GM23248 (cell line): ENCODE measurements around the gene CXCL1. TPM values are rescaled to one million over a fixed set of nuclear protein-coding genes. Genes with fewer than 3 reads are reported as not detected.

Experiments
- DNase-seq: peaks from one replicate; pipeline ENCODE4 v3.0.0-alpha.2; 2015
- H2AFZ ChIP-seq: fragments of 200-600 bp; sonication (generic); 2 replicates; pipeline ENCODE4 v1.6.1; 2016; ENCODE audit warnings: antibody characterized with exemption
- H3F3A ChIP-seq: fragments of 200-600 bp; sonication (generic); 2 replicates; pipeline ENCODE4 v1.6.1; 2016; ENCODE audit warnings: mild to moderate bottlenecking, antibody characterized with exemption, mixed run types; ENCODE audit not compliant: insufficient read depth
- H3K27ac ChIP-seq: fragments of 200-600 bp; sonication (generic); 2 replicates; pipeline ENCODE4 v1.5.1; 2016; ENCODE audit warnings: mild to moderate bottlenecking
- H3K27me3 ChIP-seq: fragments of 200-600 bp; sonication (generic); replicated peaks from 2 replicates; pipeline ENCODE4 v1.6.1; 2016; ENCODE audit warnings: mild to moderate bottlenecking; ENCODE audit not compliant: insufficient read depth
- H3K36me3 ChIP-seq: fragments of 200-600 bp; sonication (generic); 2 replicates; pipeline ENCODE4 v1.6.1; 2016; ENCODE audit warnings: low read depth, mild to moderate bottlenecking
- H3K4me1 ChIP-seq: fragments of 200-600 bp; sonication (generic); 2 replicates; pipeline ENCODE4 v1.6.1; 2016; ENCODE audit warnings: mild to moderate bottlenecking; ENCODE audit not compliant: insufficient read depth
- H3K4me2 ChIP-seq: fragments of 200-600 bp; sonication (generic); one replicate; pipeline ENCODE4 v1.6.1; 2016; ENCODE audit warnings: mild to moderate bottlenecking; ENCODE audit not compliant: unreplicated experiment
- H3K4me3 ChIP-seq: fragments of 200-600 bp; sonication (generic); 2 replicates; pipeline ENCODE4 v1.5.1; 2016; ENCODE audit warnings: mild to moderate bottlenecking
- H3K79me2 ChIP-seq: fragments of 200-600 bp; sonication (generic); 2 replicates; pipeline ENCODE4 v1.6.1; 2016; ENCODE audit warnings: mild to moderate bottlenecking; ENCODE audit not compliant: insufficient read depth
- H3K9ac ChIP-seq: fragments of 200-600 bp; sonication (generic); 2 replicates; pipeline ENCODE4 v1.6.1; 2016; ENCODE audit warnings: mild to moderate bottlenecking
- H3K9me2 ChIP-seq: fragments of 200-600 bp; sonication (generic); 2 replicates; pipeline ENCODE4 v1.6.1; 2016; ENCODE audit warnings: mixed run types, mild to moderate bottlenecking, moderate library complexity; ENCODE audit not compliant: insufficient read depth
- H3K9me3 ChIP-seq: fragments of 200-600 bp; sonication (generic); one replicate; pipeline ENCODE4 v1.6.1; 2017; ENCODE audit warnings: low read depth
- H4K20me1 ChIP-seq: fragments of 200-600 bp; sonication (generic); 2 replicates; pipeline ENCODE4 v1.6.0; 2016; ENCODE audit not compliant: insufficient read depth
- EZH2 ChIP-seq: fragments of 200-600 bp; sonication (generic); IDR thresholded peaks from 2 replicates; pipeline ENCODE4 v1.6.1; 2018; ENCODE audit warnings: antibody characterized with exemption, mild to moderate bottlenecking; ENCODE audit not compliant: insufficient read depth, poor library complexity, severe bottlenecking
- EZH2phosphoT487 ChIP-seq: fragments of 200-600 bp; sonication (generic); IDR thresholded peaks from 2 replicates; pipeline ENCODE4 v1.6.1; 2018; ENCODE audit warnings: antibody characterized with exemption, moderate library complexity, mild to moderate bottlenecking, low read depth; ENCODE audit not compliant: insufficient read depth
- WGBS, 2 experiments: methylation state at CpG; one replicate each; pipeline ENCODE4 v1.1.6; 2015 to 2017; ENCODE audit warnings: low lambda C conversion rate in 2 of 2, low coverage in 1 of 2; ENCODE audit errors: missing lambda C conversion rate in 2 of 2; 5-methylcytosine and 5-hydroxymethylcytosine counted together
- in situ Hi-C: fragments of 300-500 bp; cut with MboI; formaldehyde crosslinking; loops from 2 replicates; pipeline ENCODE4 v1.15.0; 2020
- polyA plus RNA-seq: library from polyadenylated mRNA; unstranded; fragments of >200 nt; fragmentation: Nextera tagmentation; extraction: Ambion mirVana; gene quantifications from 2 replicates; pipeline ENCODE4 v1.2.1, GENCODE V29; 2016
- total RNA-seq: library from RNA; depleted of rRNA; stranded (reverse); fragments of >200 nt; shearing (Covaris generic); gene quantifications from 2 replicates; pipeline ENCODE4 v1.2.3, GENCODE V29; 2014

CXCL1 gene
- total and polyA plus RNA-seq, 2 experiments from 2014 or later: 12.6 to 14.8 TPM

DNA sequence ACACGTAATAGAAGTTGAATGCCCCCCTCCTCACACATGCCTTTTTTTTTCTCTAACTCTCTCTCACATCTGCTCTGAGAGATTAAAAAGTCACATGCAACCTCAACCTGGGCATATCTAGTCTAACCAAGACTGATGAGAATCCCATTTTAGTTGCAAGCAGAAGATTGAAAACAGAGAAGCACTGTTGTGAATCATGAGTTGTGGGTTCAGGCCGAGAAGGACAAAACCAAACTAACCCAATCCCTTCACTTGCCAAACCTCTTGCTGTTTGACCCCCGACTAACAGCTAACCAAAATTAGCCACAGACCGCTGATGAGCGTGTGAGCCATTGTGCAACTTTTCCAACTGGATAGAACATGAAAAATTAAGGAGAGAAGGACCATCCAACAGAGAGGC lies 31.8 kb downstream of the CXCL1 start:
- peaks cover 64% of the 10 kb centered on the region for H3K4me1 ChIP-seq
- H3K4me3 ChIP-seq: no peak overlapping the region
- no peaks in the 10 kb centered on the region for H3K79me2 ChIP-seq
- H2AFZ ChIP-seq: no peak overlapping the region
- peaks cover 52% of the 10 kb centered on the region for H3F3A ChIP-seq
- no peak overlapping the region for H3K9ac ChIP-seq
- H3K36me3 ChIP-seq: no peaks in the 10 kb centered on the region
- TF ChIP-seq EZH2phosphoT487: no peak
- H3K27me3 ChIP-seq: no peaks in the 10 kb centered on the region
- no peaks in the 10 kb centered on the region for H3K9me3 ChIP-seq
- peak overlapping the region; percentile 40 for H3K27ac ChIP-seq
- no peaks in the 10 kb centered on the region for H4K20me1 ChIP-seq
- in situ Hi-C loops: no loop called here
- peak; percentile 63 for DNase-seq
- no peaks in the 10 kb centered on the region for H3K9me2 ChIP-seq
- WGBS, 2 experiments: 23 to 25% methylated on average over 5 of the region's 5 CpGs
- H3K4me2 ChIP-seq: peak overlapping the region; percentile 6

DNA sequence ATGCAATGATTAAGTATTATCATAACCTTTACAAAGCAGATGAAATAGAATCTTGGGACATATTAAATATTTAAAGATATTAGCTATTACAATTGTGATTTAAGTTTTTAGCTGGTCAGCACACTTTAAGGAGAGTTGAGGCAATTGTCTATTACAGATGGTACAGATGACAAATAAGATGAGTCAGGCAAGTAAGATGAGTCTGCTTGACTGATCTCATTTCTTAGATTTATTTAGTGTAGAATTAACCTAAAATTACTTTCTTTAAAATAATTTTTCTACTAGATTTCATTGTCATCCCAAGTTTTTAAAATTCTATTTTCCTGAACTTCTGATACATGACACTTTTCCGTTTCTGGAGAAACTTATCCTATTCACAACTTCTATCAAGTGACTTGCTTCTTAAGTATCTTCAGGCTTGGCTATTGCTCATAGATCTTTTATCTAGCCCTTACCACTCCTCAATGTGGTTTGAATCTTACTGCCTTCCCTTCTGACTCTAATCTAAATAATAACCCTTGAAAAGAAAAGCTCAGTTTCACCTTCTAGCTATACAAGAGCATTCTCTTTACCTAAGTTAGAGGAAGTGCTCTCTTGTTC lies 32.9 kb downstream of the CXCL1 start:
- WGBS, 2 experiments: 0 to 17% methylated on average over 1 of the region's 1 CpG
- peak overlapping the region; percentile 64 for H3K4me2 ChIP-seq

DNA sequence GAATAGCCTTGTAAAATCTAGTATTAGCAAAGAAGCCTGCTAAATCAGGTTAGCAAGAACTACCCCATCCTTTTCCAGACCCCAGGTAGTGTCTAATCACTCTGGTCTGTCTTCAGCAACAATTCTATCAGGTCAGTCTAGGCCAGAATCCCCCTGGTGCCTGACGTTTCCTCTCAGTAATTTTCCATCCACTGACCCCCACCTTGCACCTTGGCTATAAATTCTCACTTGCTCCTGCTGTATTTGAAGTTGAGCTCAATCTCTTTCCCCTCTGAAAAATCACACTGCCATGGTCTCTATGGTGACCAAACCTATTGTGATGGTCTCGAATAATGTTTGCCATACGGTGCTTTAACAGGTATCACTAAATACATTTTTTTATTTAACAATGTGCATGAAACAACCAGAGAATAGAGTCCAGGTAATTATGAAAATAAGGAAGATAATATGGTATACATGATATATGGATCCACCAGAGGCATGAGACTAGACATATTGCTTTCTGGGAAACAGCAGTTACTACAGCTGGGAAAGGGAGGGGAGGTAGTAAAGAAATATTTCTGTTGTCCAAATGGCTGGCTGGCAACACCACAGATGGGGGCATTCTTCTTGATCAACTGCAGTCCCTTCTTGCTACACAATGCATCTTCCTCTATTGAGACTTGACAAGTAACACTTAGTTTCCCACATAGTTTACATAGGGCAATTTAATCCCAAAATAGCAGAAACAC lies 33.8 kb downstream of the CXCL1 start:
- TF ChIP-seq EZH2phosphoT487 (no peak), EZH2 (no peak)
- no peaks in the 10 kb centered on the region for H3K9me2 ChIP-seq

More for the DNA sequence above, 32.9 kb downstream of the CXCL1 start:
- Histone ChIP-seq H3K4me1 (peaks cover 53% of the 10 kb centered on the region), H3K9me3 (no peaks in the 10 kb centered on the region), H4K20me1 (no peaks in the 10 kb centered on the region), H3F3A (peaks cover 41% of the 10 kb centered on the region), H3K79me2 (no peaks in the 10 kb centered on the region), H2AFZ (no peak overlapping the region), H3K27me3 (no peaks in the 10 kb centered on the region), H3K36me3 (no peaks in the 10 kb centered on the region), H3K27ac (peak overlapping the region; percentile 40), H3K9me2 (no peaks in the 10 kb centered on the region), H3K4me3 (peak overlapping the region; percentile 17; the same call in 1 of the 2 replicates), H3K9ac (0 out of 2 replicates have a peak overlapping the region, but pooled peaks have one; percentile 10)
- in situ Hi-C loops: no loop called here
- peak; percentile 84 for DNase-seq
- no peak for TF ChIP-seq EZH2phosphoT487
- TF ChIP-seq EZH2: no peak

DNA sequence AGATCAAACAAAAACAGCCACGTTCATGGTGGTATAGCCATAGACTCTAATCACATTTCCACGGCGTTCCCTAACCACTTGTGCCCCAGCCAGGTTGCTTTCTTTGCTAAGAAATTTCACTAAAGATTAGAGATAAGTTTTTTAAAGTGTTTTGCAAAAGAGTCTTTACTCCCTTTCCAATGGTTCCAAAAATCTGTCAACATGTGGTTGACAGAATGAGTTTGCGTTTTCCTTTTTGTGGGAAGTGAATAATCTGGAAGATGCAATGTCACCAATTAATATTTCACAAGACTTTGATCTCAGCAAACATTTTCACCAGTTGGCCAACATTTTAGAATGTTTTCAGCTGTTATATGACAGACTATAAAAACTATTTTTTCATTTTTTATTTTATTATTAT lies 35.3 kb downstream of the CXCL1 start:
- Histone ChIP-seq H3K36me3 (no peaks in the 10 kb centered on the region), H3K79me2 (no peaks in the 10 kb centered on the region), H3K4me2 (peak overlapping the region; percentile 23), H3K27me3 (no peaks in the 10 kb centered on the region), H3K27ac (0 out of 2 replicates have a peak overlapping the region, but pooled peaks have one; percentile 16), H3K4me3 (no peak overlapping the region), H4K20me1 (no peaks in the 10 kb centered on the region), H3K4me1 (peaks cover 41% of the 10 kb centered on the region), H3K9ac (no peak overlapping the region), H3K9me3 (no peaks in the 10 kb centered on the region), H3F3A (peaks cover 37% of the 10 kb centered on the region), H2AFZ (no peak overlapping the region), H3K9me2 (no peaks in the 10 kb centered on the region)
- WGBS, 2 experiments: 5 to 6% methylated on average over 4 of the region's 4 CpGs
- peak; percentile 98 for TF ChIP-seq EZH2phosphoT487
- no peak for TF ChIP-seq EZH2
- DNase-seq: peak; percentile 79
- in situ Hi-C loops: no loop called here

More for the DNA sequence above, 33.8 kb downstream of the CXCL1 start:
- Histone ChIP-seq H4K20me1 (no peaks in the 10 kb centered on the region), H3K79me2 (no peaks in the 10 kb centered on the region), H3K4me1 (peaks cover 47% of the 10 kb centered on the region), H3K9me3 (no peaks in the 10 kb centered on the region), H3K27me3 (no peaks in the 10 kb centered on the region), H3K27ac (peak overlapping the region; percentile 40), H3K9ac (0 out of 2 replicates have a peak overlapping the region, but pooled peaks have one; percentile 10), H3K36me3 (no peaks in the 10 kb centered on the region), H2AFZ (no peak overlapping the region), H3K4me3 (no peak overlapping the region), H3F3A (peaks cover 37% of the 10 kb centered on the region), H3K4me2 (no peak overlapping the region)
- in situ Hi-C loops: no loop called here
- no peak for DNase-seq
- 81 to 88% methylated on average over 3 of the region's 3 CpGs for WGBS, 2 experiments
